ENCODE results near the gene CDH13. TPM values are rescaled to one million over a fixed set of nuclear protein-coding genes. Genes with fewer than 3 reads are reported as not detected.

The CDH13 gene
- total and polyA plus RNA-seq, 9 of the 15 experiments (the other 6 are each of a cell fraction or from before 2014, with no cell fraction given) = 0.03 TPM; not detected in 8

DNA sequence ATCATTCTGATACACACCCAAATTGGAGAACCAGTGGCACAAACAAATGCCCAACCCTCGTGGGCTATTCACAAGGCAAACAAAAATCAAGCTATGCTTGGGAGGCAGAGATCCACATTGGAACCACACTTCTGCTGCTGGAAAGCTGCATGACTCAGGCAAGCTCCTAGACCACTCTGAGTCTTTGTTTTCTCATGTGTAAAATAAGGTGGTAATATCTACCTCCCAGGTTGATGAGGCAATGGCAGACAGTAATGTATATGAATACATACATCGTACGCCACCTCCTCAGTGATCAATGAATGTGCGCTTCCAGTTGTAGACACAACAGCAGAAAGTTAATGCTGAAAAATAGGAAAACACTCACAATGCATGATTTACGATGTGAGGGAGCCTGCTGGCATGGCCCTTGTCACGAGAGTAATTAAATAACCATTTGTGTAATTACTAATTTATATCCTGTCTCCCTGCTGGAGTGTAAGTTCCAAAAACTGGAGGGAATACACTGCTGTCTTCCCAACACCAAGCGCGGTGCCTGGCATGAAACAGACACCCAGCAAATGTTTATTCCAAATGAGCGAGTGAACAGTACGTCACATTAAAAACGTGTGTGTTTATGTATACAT lies 1111.1 kb downstream of the CDH13 start:
- no TSS peak for BruUV-seq (replicated peaks)
- Histone ChIP-seq H3K4me2 (ENCODE audit: insufficient read depth, low read length) (no peak overlapping the region), H3K79me2 (ENCODE audit: control insufficient read depth, insufficient read depth, low read length) (no peaks in the 10 kb centered on the region), H3K9ac (ENCODE audit: insufficient read depth in 1 of 2, low read depth in 2 of 2, low read length in 2 of 2) (no peak overlapping the region), H3K9me1 (ENCODE audit: control insufficient read depth, insufficient read depth, low read length) (no peaks in the 10 kb centered on the region), H4K20me1 (replicated peaks; ENCODE audit: control insufficient read depth, insufficient read depth, low read length) (no peaks in the 10 kb centered on the region; the same call in 1 of the 2 replicates), H3K9me3 (replicated peaks; ENCODE audit: control insufficient read depth, insufficient read depth, low read depth, low read length) (peaks cover 4% of the 10 kb centered on the region; the same call in 1 of the 2 replicates), H3K27ac (ENCODE audit: extremely low read depth, low read depth, low read length) (no peak overlapping the region), H3K36me3 (ENCODE audit: control insufficient read depth, insufficient read depth, low read length) (no peaks in the 10 kb centered on the region), H3K4me3 (no peak overlapping the region), H3K4me1 (replicated peaks in 1 of 2; ENCODE audit: control insufficient read depth in 2 of 2, insufficient read depth in 2 of 2, low read length in 2 of 2) (no peaks in the 10 kb centered on the region), H2AFZ (ENCODE audit: low read depth, low read length) (no peak overlapping the region), H3K27me3 (ENCODE audit: control insufficient read depth in 2 of 2, insufficient read depth in 2 of 2, low read length in 2 of 2) (peaks cover 0 to 12% of the 10 kb centered on the region in 2 experiments; a peak in 4 of 5 replicates)
- FAIRE-seq (no peak), ATAC-seq (no peak), DNase-seq (ENCODE audit: extremely low read depth in 1 of 4, low spot score in 3 of 4) (no peak)
- POLR2A ChIA-PET = no interaction called here
- intact Hi-C loops (cut with micrococcal nuclease) = no loop called here
- 0% methylated on average over 11 of the region's 11 CpGs for WGBS (ENCODE audit: insufficient coverage, low coverage, missing lambda C conversion rate)
- TF ChIP-seq, protein P1, sequence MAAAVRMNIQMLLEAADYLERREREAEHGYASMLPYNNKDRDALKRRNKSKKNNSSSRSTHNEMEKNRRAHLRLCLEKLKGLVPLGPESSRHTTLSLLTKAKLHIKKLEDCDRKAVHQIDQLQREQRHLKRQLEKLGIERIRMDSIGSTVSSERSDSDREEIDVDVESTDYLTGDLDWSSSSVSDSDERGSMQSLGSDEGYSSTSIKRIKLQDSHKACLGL (CRISPR knock-in tag; IDR thresholded peaks at IDR 0.05; ENCODE audit: borderline replicate concordance, poor library complexity, severe bottlenecking) = no peak
- TF ChIP-seq NCOA2 (IDR thresholded peaks at IDR 0.05; ENCODE audit: partially characterized antibody in 2 of 2) (no peak), EHMT2 (IDR thresholded peaks at IDR 0.05) (no peak), XRCC3 (IDR thresholded peaks at IDR 0.05) (no peak), SRSF3 (IDR thresholded peaks at IDR 0.05; ENCODE audit: insufficient read depth, low read length) (no peak), MYC (IDR thresholded peaks at IDR 0.05; ENCODE audit: low read depth, low read length) (no peak), MYC (CRISPR knock-in tag; IDR thresholded peaks at IDR 0.05; ENCODE audit: borderline replicate concordance, low read depth) (no peak), ZNF551 (CRISPR knock-in tag; IDR thresholded peaks at IDR 0.05) (no peak), HNRNPLL (IDR thresholded peaks at IDR 0.05; ENCODE audit: low read depth, low read length, poor library complexity, severe bottlenecking) (no peak), TCF7 (IDR thresholded peaks at IDR 0.05; ENCODE audit: borderline replicate concordance) (no peak), TGIF2 (CRISPR knock-in tag; IDR thresholded peaks at IDR 0.05) (no peak)
- CTCF ChIA-PET (ENCODE audit: low intra/inter-chr PET ratio) = no interaction called here
- in situ Hi-C loops (cut with MboI) = no loop called here

All from K562 (cell line).